ENCODE data around the gene ZNF627. TPM values are rescaled to one million over a fixed set of nuclear protein-coding genes. Genes with fewer than 3 reads are reported as not detected.

Gene ZNF627
- polyA plus RNA-seq, 1 experiment: 5.8 TPM

DNA sequence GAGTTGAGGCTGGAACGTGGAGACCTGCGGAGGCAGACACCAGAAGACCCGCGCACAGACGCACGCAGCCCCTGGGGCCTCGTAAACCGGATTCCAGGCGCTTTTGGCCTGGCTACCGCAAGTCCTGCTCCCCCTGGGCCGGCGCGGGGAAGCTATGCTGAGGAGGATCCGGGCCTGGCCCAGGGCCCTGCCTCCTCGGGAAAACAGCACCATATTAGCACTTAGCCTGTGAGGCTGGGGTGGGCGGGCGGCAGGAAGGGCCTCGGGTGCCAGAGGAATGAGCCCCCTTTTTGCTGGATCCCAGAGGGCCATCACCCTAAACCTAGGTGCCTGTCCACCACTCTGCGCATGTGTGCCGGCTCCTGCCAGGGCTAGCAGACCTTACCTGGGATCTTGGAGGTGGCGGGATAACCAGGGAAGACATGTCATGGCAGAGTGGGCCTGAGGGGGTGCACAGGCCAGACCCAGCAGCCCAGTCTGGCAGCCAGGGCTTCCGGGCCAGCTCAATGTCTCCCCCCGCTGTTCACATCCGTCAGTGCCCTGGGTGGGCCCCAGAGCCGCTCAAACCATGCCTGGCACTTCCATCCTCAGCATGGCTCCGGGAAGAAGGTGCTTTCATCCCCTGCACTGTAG, 45.6 kb upstream of the ZNF627 start:
- no peak overlapping the region for H3K4me3 ChIP-seq (ENCODE audit: low read depth, low read length)
- CTCF ChIA-PET: interaction anchor here (0.7 to 1.2 kb wide), 6 partner anchors 9 to 69 kb away, joined by 3 to 6 read pairs (median 3); no protein-coding TSS in a partner anchor
- no peaks in the 10 kb centered on the region for H3K27me3 ChIP-seq (ENCODE audit: control insufficient read depth, insufficient read depth, low read length)
- TF ChIP-seq, protein P1, sequence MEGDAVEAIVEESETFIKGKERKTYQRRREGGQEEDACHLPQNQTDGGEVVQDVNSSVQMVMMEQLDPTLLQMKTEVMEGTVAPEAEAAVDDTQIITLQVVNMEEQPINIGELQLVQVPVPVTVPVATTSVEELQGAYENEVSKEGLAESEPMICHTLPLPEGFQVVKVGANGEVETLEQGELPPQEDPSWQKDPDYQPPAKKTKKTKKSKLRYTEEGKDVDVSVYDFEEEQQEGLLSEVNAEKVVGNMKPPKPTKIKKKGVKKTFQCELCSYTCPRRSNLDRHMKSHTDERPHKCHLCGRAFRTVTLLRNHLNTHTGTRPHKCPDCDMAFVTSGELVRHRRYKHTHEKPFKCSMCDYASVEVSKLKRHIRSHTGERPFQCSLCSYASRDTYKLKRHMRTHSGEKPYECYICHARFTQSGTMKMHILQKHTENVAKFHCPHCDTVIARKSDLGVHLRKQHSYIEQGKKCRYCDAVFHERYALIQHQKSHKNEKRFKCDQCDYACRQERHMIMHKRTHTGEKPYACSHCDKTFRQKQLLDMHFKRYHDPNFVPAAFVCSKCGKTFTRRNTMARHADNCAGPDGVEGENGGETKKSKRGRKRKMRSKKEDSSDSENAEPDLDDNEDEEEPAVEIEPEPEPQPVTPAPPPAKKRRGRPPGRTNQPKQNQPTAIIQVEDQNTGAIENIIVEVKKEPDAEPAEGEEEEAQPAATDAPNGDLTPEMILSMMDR (IDR thresholded peaks at IDR 0.05; ENCODE audit: insufficient read depth, low read depth, low read length): peak; percentile 53
- no peak for DNase-seq (ENCODE audit: low read depth)
- H3K36me3 ChIP-seq (ENCODE audit: control insufficient read depth, insufficient read depth, low read length): peaks cover 14% of the 10 kb centered on the region
- POLR2A ChIA-PET: no interaction called here

DNA sequence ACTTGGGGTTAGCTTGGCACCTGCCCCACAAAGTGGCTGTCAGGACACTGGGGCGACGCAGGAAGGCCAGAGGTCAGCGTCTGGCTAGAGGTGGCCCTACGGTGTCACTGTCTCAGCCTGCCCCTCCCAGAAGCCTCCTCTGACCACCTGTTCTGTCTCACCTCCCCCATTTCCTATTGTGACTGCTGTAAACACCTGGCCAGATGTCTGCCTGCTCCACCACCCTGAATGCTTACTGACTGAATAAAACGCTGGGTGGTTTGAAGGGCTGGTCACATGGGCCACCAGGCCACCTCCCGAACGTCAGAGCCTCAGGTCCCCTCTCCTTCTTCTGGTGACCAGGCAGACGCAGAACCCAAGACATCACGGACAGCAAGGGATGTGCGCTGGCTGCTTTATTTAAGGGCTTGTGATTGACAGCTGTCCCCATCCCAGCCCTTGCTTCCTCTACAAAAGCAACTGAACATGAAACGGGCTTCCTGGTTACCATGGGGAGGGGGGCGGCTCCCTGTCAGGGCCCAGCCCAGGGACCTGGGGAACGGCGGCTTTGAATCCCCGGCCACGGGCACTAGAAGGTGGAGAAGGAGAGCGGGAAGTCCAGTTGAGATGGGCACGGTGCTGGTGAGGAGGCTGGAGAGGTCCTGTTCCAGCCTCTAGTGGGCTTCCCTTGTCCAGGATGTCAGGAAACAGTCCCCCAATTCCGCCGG, 44.5 kb upstream of the ZNF627 start:
- Histone ChIP-seq H3K36me3 (ENCODE audit: control insufficient read depth, insufficient read depth, low read length) (peaks cover 14% of the 10 kb centered on the region), H3K4me3 (ENCODE audit: low read depth, low read length) (no peak overlapping the region), H3K27me3 (ENCODE audit: control insufficient read depth, insufficient read depth, low read length) (no peaks in the 10 kb centered on the region)
- ChIA-PET CTCF (interaction anchor here (0.6 to 1.2 kb wide), 3 partner anchors 8 to 59 kb away, joined by 3 read pairs; no protein-coding TSS in a partner anchor), POLR2A (interaction anchor here (0.5 kb wide), 1 partner anchor 16 kb away, joined by 3 read pairs; no protein-coding TSS in a partner anchor)
- TF ChIP-seq, protein P1 (IDR thresholded peaks at IDR 0.05; ENCODE audit: insufficient read depth, low read depth, low read length): no peak
- DNase-seq (ENCODE audit: low read depth): no peak

DNA sequence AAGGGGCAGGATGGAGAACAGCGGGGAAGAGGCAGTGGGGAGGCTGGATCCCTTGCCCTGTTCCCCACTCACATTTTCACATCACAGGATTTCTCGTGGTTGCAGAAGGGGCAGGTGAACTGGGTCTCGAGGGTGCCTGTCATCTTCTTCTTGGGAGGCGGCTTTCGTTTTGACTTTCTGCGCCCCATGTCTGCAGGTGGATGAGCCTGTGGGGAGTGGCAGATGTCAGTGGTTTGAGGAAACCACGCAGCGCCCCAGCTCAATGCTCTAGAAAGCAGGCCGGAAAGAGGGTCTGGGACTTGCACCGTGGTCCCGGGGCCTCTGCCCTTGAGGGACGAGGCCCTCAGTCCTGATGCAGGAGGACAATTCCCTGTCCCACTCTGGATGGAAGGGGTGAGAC, 43.1 kb upstream of the ZNF627 start:
- DNase-seq (ENCODE audit: low read depth): no peak

DNA sequence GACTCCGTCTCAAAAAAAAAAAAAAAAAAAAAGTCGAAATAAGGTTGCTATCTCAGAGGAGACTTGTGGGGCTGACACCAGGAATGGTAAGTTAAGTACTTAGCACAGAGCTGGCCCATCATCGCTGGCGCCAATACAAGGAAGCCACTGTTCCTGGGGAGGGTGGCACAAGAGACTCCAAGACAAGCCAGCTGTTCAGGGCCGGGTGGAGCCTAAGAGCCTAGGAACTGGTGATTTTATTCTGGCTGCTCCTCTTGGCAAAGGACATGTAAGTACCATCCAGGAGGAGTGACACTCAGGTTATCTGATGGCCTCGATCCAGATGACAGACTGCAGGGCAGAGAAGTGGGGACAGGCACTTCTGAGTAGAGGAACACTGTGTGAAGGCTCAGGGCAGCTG, 42.0 kb upstream of the ZNF627 start:
- Histone ChIP-seq H3K36me3 (ENCODE audit: control insufficient read depth, insufficient read depth, low read length) (peaks cover 12% of the 10 kb centered on the region), H3K27me3 (ENCODE audit: control insufficient read depth, insufficient read depth, low read length) (no peaks in the 10 kb centered on the region), H3K4me3 (ENCODE audit: low read depth, low read length) (no peak overlapping the region)
- POLR2A ChIA-PET: no interaction called here
- TF ChIP-seq, protein P1 (IDR thresholded peaks at IDR 0.05; ENCODE audit: insufficient read depth, low read depth, low read length): no peak
- CTCF ChIA-PET: interaction anchor here (0.6 kb wide), 2 partner anchors 110 to 202 kb away, joined by 3 to 4 read pairs; no protein-coding TSS in a partner anchor
- no peak for DNase-seq (ENCODE audit: low read depth)

More for the DNA sequence above, 43.1 kb upstream of the ZNF627 start:
- Histone ChIP-seq H3K27me3 (ENCODE audit: control insufficient read depth, insufficient read depth, low read length) (no peaks in the 10 kb centered on the region), H3K4me3 (ENCODE audit: low read depth, low read length) (no peak overlapping the region), H3K36me3 (ENCODE audit: control insufficient read depth, insufficient read depth, low read length) (peaks cover 14% of the 10 kb centered on the region)
- TF ChIP-seq, protein P1 (IDR thresholded peaks at IDR 0.05; ENCODE audit: insufficient read depth, low read depth, low read length): no peak
- CTCF ChIA-PET: no interaction called here
- POLR2A ChIA-PET: no interaction called here

DNA sequence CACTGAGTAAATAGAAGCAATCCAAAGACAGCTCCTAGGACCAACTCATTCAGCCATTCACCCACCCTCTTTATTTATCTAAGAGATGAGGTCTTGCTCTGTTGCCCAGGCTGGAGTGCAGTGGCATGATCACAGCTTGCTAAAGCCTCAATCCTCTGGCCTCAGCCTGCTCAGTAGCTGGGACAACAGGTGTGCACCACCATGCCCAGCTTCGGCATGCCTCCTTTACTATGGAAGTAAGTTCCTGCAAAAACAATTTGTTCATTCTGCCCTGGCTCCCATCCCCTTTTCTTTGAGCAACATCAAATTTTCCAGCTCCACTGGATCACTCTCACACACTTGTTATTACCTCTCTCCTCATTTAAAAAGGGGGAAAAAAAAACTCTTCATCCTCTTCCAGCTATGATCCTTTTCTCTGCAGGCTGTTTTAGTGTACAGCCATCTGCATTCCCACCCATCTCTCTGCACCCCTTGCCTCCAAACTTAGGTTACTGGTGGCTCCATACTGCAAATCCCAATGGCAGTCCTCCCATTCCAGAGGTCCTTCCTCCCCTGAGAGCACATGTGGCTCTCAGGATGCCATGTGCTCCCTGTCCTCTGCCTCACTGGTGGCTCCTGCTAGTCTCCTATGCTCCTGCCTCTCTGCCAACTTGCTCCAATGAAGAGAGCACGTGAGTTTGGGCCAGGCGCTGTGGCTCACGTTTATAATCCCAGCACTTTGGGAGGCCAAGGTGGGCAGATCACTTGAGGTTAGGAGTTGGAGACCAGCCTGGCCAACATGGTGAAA, 40.5 kb upstream of the ZNF627 start:
- H3K4me3 ChIP-seq (ENCODE audit: low read depth, low read length): no peak overlapping the region
- H3K36me3 ChIP-seq (ENCODE audit: control insufficient read depth, insufficient read depth, low read length): peaks cover 12% of the 10 kb centered on the region
- TF ChIP-seq, protein P1 (IDR thresholded peaks at IDR 0.05; ENCODE audit: insufficient read depth, low read depth, low read length): no peak
- ChIA-PET POLR2A (no interaction called here), CTCF (interaction anchor here (0.6 kb wide), 1 partner anchor 12 kb away, joined by 3 read pairs; no protein-coding TSS in a partner anchor)
- no peak for DNase-seq (ENCODE audit: low read depth)
- H3K27me3 ChIP-seq (ENCODE audit: control insufficient read depth, insufficient read depth, low read length): no peaks in the 10 kb centered on the region

Measured in BJ (cell line).